CD4-positive, alpha-beta memory T cell (primary cell): Measurements from ENCODE around the gene ABCB10. TPM values are rescaled to one million over a fixed set of nuclear protein-coding genes. Genes with fewer than 3 reads are reported as not detected.

Experiments used
- polyA plus RNA-seq, 2 donors: library from polyadenylated mRNA; unstranded; fragments of 300-500 nt; fragmentation: Illumina TruSeq; gene quantifications; one replicate each; pipeline ENCODE4 v1.2.3, GENCODE V29; 2021
- total RNA-seq, 2 experiments: library from RNA; stranded (reverse); gene quantifications; one replicate each; pipeline ENCODE4 v1.2.3, GENCODE V29; 2021

The ABCB10 gene
- total and polyA plus RNA-seq, 4 experiments from 2014 or later, result 10.0 to 20.2 (median 15.7) TPM

Other genes starting within 250 kb of the ABCB10 start
- 10 to 100 TPM; 17.5 to 18.3 TPM for gene CCSAP, start 215.7 kb downstream of the ABCB10 start, total RNA-seq
- gene CCSAP, start 215.7 kb downstream of the ABCB10 start, polyA plus RNA-seq, result 1 to 10 TPM; 3.9 to 4.1 TPM
- under 1 TPM in 1 of 2 experiments, not detected in 1; 0.29 TPM for gene ACTA1, start 124.6 kb downstream of the ABCB10 start, total RNA-seq
- not detected for gene ACTA1, start 124.6 kb downstream of the ABCB10 start, polyA plus RNA-seq
- gene NUP133, start 50.4 kb downstream of the ABCB10 start, total RNA-seq, result 10 to 100 TPM; 45.8 to 48.4 TPM
- gene NUP133, start 50.4 kb downstream of the ABCB10 start, polyA plus RNA-seq, result 10 to 100 TPM; 16.8 to 18.6 TPM
- gene TAF5L, start 67.4 kb upstream of the ABCB10 start, total RNA-seq, result 10 to 100 TPM; 20.7 to 21.3 TPM
- 1 to 10 TPM; 4.3 to 7.1 TPM for gene TAF5L, start 67.4 kb upstream of the ABCB10 start, polyA plus RNA-seq
- gene URB2, start 67.5 kb upstream of the ABCB10 start, total RNA-seq, result 1 to 10 TPM; 8.5 to 9.4 TPM
- 1 to 10 TPM; 3.5 to 7.2 TPM for gene URB2, start 67.5 kb upstream of the ABCB10 start, polyA plus RNA-seq